ENCODE measurements around the gene PAPOLB. TPM values are rescaled to one million over a fixed set of nuclear protein-coding genes. Genes with fewer than 3 reads are reported as not detected.
A peak's percentile ranks its signal among the peaks of the same experiment; 100 is the strongest.

Gene PAPOLB
- total RNA-seq, 3 donors from 2014 or later (not counting 1 experiment from before 2014, with no cell fraction given), result 0.14 to 0.36 (median 0.20) TPM

DNA sequence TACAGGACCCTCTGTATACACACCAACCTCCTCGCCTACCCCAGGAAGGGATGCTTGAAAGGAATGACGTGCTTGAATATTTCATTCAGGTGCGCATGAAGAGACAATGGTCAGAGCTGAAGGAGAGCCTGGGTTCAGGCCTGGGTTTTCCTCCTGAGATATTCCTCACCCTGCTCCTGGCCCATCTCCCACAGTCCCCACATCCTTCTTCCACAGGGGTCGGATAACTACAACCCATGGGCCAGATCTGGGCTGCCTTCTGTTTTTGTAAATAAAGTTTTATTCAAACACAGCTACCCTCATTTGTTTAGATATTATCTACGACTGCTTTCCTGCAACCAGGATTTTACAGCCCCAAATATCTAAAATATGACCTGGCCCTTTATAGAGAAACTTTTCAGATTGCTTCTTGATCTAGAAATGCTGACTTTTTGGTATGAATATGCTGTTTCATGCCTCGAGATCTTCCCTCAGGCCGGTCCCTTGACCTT lies 23.5 kb upstream of the PAPOLB start:
- Histone ChIP-seq H3K36me3 (ENCODE audit: control insufficient read depth, insufficient read depth, low read length) (no peaks in the 10 kb centered on the region), H3K27ac (ENCODE audit: low read length) (no peak overlapping the region), H3K4me3 (ENCODE audit: low read length) (no peak overlapping the region), H3K4me1 (ENCODE audit: control insufficient read depth, insufficient read depth, low read length) (peaks cover 13% of the 10 kb centered on the region), H3K27me3 (ENCODE audit: control insufficient read depth, insufficient read depth, low read length) (peaks cover 15% of the 10 kb centered on the region), H3K9me3 (ENCODE audit: control insufficient read depth, insufficient read depth, low read length) (no peaks in the 10 kb centered on the region)
- no peak for ATAC-seq
- no peak overlapping the region for H3K27ac Mint-ChIP-seq
- no peak overlapping the region for H3K4me3 Mint-ChIP-seq
- H3K9me3 Mint-ChIP-seq, result no peaks in the 10 kb centered on the region
- WGBS (ENCODE audit: insufficient coverage), result 100% methylated on average over 5 of the region's 7 CpGs
- peaks cover 0 to 18% of the 10 kb centered on the region in 2 donors for H3K27me3 Mint-ChIP-seq (ENCODE audit: low read depth in 2 of 2)
- intact Hi-C loops (cut with micrococcal nuclease), result no loop called here
- no peaks in the 10 kb centered on the region for H3K36me3 Mint-ChIP-seq
- no peak for TF ChIP-seq CTCF (IDR thresholded peaks at IDR 0.05)
- H3K4me1 Mint-ChIP-seq, result peaks cover 9 to 14% of the 10 kb centered on the region in 2 donors
- DNase-seq, result no peak

DNA sequence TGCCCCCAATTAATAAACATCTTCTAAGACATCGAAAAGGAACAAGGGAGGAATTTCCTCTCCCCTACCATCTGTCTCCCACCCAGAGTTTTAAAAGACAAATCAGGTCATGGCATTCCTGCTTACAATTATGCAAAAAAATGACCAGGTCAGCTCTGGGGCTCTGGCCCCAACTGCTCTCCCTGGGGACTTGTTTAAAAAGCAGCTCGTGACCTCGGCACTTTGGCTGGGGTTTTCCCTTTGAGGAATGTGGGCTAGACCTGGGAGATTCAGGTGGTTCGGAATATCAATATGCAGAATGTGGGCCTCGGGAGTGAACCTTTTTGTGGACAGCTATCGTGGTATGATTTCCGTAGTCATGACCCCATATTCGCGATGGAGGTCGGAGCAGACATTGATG lies 22.3 kb upstream of the PAPOLB start:
- H3K27me3 ChIP-seq (ENCODE audit: control insufficient read depth, insufficient read depth, low read length), result peaks cover 16% of the 10 kb centered on the region
- no peaks in the 10 kb centered on the region for H3K9me3 Mint-ChIP-seq
- H3K4me3 ChIP-seq (ENCODE audit: low read length), result no peak overlapping the region
- H3K36me3 ChIP-seq (ENCODE audit: control insufficient read depth, insufficient read depth, low read length), result no peaks in the 10 kb centered on the region
- 84% methylated on average over 10 of the region's 10 CpGs for WGBS (ENCODE audit: insufficient coverage)
- DNase-seq (no peak), ATAC-seq (no peak)
- no peak overlapping the region for H3K4me3 Mint-ChIP-seq
- no peak overlapping the region for H3K27ac Mint-ChIP-seq
- H3K4me1 ChIP-seq (ENCODE audit: control insufficient read depth, insufficient read depth, low read length), result peaks cover 13% of the 10 kb centered on the region
- no peak for TF ChIP-seq CTCF (IDR thresholded peaks at IDR 0.05)
- H3K4me1 Mint-ChIP-seq, result peaks cover 9 to 14% of the 10 kb centered on the region in 2 donors
- H3K9me3 ChIP-seq (ENCODE audit: control insufficient read depth, insufficient read depth, low read length), result no peaks in the 10 kb centered on the region
- H3K27ac ChIP-seq (ENCODE audit: low read length), result no peak overlapping the region
- intact Hi-C loops (cut with micrococcal nuclease), result no loop called here
- H3K27me3 Mint-ChIP-seq (ENCODE audit: low read depth in 2 of 2), result peaks cover 0 to 18% of the 10 kb centered on the region in 2 donors
- no peaks in the 10 kb centered on the region for H3K36me3 Mint-ChIP-seq

- peak; percentile 72 for TF ChIP-seq CTCF (IDR thresholded peaks at IDR 0.05)
- no peak within 1 kb of the TSS for H3K27ac ChIP-seq (ENCODE audit: low read length)
- no peaks in the 10 kb centered on the region for H3K36me3 ChIP-seq (ENCODE audit: control insufficient read depth, insufficient read depth, low read length)
- H3K4me3 ChIP-seq (ENCODE audit: low read length), result no peak within 1 kb of the TSS
- Mint-ChIP-seq H3K36me3 (no peaks in the 10 kb centered on the region), H3K4me1 (peaks cover 9 to 14% of the 10 kb centered on the region in 2 donors), H3K9me3 (no peaks in the 10 kb centered on the region), H3K27ac (no peak within 1 kb of the TSS), H3K4me3 (peak within 1 kb of the TSS; percentile 76), H3K27me3 (ENCODE audit: low read depth in 2 of 2) (peaks cover 0 to 16% of the 10 kb centered on the region in 2 donors)
- H3K27me3 ChIP-seq (ENCODE audit: control insufficient read depth, insufficient read depth, low read length), result peaks cover 16% of the 10 kb centered on the region
- H3K4me1 ChIP-seq (ENCODE audit: control insufficient read depth, insufficient read depth, low read length), result peaks cover 13% of the 10 kb centered on the region
- DNase-seq (peak; percentile 87 to 90), ATAC-seq (peak; percentile 96 to 99 (median 97))
- 1% methylated on average over 70 of the region's 72 CpGs for WGBS (ENCODE audit: insufficient coverage)
- intact Hi-C loops (cut with micrococcal nuclease), result loop anchor here (2.0 kb wide), 1 partner anchor 35 kb away; no protein-coding TSS in a partner anchor
- H3K9me3 ChIP-seq (ENCODE audit: control insufficient read depth, insufficient read depth, low read length), result no peaks in the 10 kb centered on the region
These were observed 21.7 kb upstream of the PAPOLB start, which contains the start of gene RADIL for GRCh38 chr7:4883372-4884144. Gene RADIL (minus strand): TSS chr7:4883716. CDS start chr7:4878139, 5,577 bp downstream.
